GM19372 (cell line): ENCODE results near the gene ZNF2.

Source experiments
- ATAC-seq: cut with Tn5 transposase; IDR thresholded peaks from one replicate; pipeline ENCODE4 v1.9.1; 2021; ENCODE audit warnings: mild to moderate bottlenecking, low read depth, moderate library complexity; ENCODE audit not compliant: unreplicated experiment

Gene ZNF2

DNA sequence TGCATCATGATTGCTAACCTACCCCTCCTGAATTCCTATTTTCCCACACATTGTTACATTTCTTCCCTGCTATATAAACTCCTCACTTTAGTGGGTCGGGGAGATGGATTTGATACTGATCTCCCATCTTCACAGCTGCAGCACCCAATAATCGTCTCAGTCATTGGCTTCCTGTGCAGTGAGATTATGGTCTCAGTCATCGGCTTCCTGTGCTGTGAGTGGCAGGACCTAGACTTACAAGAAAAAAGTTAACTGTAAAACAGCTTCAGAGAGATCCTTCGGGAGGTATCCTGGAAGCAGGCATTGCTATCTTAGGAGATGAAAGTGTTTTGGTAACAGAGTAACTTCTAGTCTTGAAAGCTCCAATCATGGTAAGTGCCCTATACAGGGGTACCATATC lies 38.3 kb downstream of the ZNF2 start:
- no peak for ATAC-seq

GRCh38 chr2:95204396-95204795 lies 38.8 kb downstream of the ZNF2 start:
- ATAC-seq: no peak

DNA sequence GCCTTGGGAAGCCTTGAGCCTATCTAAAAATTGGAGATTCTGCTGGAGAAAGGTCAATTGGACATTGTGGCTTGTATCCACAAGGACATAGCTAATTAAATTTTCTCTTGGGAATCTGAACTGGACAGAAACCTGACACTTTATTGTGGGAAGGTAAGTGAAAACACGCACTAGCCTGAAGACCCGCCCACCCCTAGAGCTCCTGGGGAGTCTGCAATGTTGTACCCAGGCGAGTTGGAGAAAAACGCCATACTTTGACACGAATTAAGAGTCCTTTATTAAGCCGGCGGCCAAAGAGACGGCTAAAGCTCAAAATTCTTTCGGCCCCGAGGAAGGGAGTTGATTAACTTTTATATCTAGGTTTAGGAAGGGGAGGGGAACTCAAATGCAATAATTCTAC lies 40.5 kb downstream of the ZNF2 start:
- no peak for ATAC-seq

DNA sequence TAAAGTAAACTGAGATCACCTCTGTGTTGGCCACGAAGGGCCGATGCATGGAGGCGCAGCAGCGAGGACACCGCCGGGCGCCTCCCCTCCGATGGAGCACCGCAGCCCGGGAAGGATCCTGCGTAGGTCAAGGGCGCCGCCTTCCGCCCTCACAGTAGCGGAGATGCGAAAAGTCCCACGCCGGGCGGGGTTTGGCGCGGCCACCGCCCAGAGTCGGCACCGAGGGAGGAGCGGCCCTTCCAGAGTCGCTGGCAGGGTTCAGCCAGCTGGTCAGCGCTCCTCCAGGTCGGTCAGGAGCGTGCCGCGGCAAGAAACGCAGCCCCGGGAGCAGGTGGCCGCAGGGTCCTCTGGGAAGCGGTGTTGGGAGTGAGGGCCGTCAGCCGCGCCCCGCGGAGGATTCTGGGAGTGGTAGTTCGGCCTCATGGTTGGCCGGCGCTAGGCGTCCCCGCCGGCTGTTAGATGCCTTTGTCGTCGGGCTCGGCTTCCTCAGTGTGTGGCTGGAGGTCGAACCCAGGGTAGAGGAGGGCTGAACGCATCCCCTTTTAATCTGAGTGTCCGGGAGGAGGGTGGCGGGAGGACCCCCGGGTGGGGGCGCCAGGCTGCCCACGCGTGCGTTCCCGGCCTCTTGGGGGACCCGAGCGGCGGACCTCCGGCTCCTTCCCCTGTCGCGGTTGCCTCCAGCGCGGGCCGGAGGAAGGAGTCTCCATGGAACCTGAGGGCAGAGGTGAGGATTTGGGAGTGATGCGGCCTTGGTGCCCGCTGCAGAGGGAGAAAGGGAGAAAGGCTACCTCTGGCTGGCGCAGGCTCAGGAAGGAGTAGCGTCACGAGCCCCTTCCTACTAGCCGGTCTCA lies 41.7 kb downstream of the ZNF2 start, which contains the start of gene ZNF892:
TSS of gene ZNF892 (plus strand) at position 411 of the 851 bp plus-strand sequence. CDS start at position 706, 295 bp downstream.
- peak; percentile 96 for ATAC-seq

DNA sequence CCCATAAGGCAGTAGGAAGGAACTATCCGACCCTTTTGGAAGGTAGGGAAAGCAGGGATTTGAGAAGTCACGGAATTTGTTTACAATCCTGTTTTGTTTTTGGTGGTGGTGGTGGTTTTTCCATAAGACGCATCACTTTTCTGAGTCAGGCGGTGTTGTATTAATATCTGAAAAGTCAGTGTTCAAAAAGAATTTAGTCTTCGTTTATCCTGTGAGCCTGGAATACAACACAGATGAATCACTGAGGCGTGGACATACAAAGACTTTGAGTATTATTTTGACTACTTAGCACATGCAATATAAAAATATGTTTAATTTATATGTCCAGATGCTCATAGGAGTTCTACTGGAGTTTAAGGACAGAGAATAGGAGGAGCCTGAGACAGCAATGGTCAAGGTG lies 42.5 kb downstream of the ZNF2 start:
- ATAC-seq: no peak

DNA sequence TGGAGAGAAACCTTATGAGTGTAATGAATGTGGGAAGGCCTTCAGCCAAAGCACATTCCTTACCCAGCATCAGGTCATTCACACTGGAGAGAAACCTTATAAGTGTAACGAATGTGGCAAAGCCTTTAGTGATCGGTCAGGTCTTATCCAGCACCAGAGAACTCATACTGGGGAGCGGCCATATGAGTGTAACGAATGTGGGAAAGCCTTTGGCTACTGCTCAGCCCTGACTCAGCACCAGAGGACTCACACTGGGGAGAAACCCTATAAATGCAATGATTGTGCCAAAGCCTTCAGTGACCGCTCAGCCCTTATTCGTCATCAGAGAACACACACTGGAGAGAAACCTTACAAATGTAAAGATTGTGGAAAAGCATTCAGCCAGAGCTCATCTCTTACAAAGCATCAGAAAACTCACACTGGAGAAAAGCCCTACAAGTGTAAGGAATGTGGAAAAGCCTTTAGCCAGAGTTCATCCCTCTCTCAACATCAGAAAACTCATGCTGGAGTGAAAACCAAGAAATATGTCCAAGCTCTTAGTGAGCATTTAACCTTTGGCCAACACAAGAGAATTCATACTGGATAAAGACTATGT lies 49.5 kb downstream of the ZNF2 start:
- no peak for ATAC-seq

DNA sequence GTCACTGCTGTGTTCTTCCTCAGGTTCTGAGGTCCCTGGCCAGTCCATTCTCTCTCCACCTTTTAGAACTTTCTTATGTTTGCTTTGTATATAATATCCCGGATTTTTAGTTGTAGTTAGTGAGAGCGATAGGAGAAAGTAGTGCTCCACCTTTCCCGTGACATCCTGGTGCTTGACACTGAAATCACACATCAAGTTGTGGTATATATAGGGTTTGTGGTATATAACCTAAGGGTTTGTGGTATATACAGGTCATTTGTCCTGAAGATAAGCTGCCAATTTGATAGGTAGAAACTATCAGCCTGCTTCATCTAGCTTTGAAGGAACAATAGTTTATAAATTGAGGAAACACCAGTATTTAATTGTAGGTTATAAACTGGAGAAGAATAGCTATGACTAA lies 54.8 kb downstream of the ZNF2 start:
- ATAC-seq: no peak

DNA sequence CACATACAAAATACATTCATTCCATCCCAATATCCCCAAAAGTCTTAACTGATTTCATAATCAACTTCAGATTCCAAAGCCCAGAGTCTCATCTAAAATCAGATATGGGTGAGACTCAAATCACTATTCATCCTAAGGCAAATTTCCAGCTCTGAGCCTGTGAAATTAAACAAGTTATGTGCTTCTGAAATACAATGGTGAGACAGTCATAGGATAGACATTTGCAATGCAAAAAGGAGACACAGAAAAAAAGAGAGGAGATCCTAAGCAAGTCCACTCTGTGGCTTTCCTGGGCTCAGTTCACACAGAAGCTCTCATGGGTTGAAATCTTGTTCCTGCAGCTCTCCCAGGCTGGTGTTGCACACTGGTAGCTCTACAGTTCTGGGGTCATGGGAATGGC lies 60.0 kb downstream of the ZNF2 start:
- no peak for ATAC-seq

DNA sequence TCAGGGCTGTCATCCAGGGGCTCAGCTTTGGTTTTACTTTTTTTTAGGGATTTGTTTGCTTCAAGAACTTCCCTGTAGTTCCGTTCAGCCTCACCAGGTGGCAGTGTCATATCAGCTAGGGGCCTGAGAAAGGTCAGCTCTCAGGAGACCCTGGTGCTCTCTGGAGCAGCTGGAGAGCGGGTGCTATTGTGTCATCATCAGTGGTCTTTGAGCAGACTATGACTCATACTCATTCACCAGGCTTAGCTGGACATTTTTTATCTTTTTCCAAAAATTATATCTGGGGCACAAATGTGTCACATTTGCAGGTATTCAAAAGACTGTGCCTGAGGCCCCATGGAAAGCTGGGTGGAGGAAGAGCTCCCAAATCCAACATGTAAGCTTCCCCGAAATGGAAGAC lies 66.1 kb downstream of the ZNF2 start:
- no peak for ATAC-seq

DNA sequence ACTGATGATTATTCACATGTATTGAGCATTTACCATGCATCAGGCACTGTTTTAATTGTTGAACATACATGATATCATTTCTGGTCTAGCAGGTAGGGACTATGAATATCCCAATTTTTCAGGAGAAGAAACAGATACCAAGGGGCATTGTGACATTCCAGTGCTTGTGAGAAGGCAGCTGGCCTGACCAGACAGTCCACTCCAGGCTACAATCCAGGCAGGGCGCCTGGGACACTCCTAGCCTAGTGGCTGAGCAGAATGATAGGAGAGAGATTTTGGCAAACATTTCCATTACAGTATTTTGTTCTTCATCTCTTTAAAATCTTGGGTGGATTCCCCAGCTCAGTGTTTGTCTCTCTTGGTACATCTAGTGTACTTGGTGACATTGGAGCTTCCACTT lies 66.6 kb downstream of the ZNF2 start:
- no peak for ATAC-seq
